ENCODE results near the gene DSC1. TPM values are rescaled to one million over a fixed set of nuclear protein-coding genes. Genes with fewer than 3 reads are reported as not detected.

The DSC1 gene
- total and polyA plus RNA-seq, 9 donors = under 0.01 to 9.4 (median 0.32) TPM; not detected in 5

DNA sequence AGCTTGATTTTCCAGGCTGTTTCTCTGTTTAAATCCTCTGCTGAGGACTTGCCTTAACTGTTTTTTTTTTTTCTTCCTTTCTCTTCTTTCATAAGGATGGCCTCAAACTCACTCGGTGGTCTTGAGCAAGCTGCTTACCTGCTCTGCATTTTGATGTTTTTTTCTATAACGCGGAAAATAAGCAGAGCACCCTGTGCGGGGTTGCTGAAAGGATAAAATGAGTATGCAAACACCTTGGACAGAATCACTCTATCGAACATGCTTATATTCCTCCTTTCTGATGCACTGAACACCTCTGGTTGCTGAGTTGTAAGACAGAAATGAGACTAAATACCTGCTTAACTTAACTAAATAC, 41.1 kb upstream of the DSC1 start:
- H3K27ac ChIP-seq (ENCODE audit: low read length) = no peak overlapping the region
- no peaks in the 10 kb centered on the region for H3K27me3 ChIP-seq (ENCODE audit: control insufficient read depth, insufficient read depth, low read length)
- WGBS (ENCODE audit: insufficient coverage) = no CpG with 5 or more reads among the region's 5 CpGs
- no peak for DNase-seq
- no peaks in the 10 kb centered on the region for H3K4me1 ChIP-seq (ENCODE audit: control insufficient read depth, insufficient read depth, low read length)
- H3K4me3 ChIP-seq (ENCODE audit: low read length) = no peak overlapping the region
- H3K9me3 ChIP-seq (replicated peaks; ENCODE audit: control insufficient read depth, low read depth, low read length) = no peaks in the 10 kb centered on the region
- no peaks in the 10 kb centered on the region for H3K36me3 ChIP-seq (ENCODE audit: control insufficient read depth, insufficient read depth, low read length)

DNA sequence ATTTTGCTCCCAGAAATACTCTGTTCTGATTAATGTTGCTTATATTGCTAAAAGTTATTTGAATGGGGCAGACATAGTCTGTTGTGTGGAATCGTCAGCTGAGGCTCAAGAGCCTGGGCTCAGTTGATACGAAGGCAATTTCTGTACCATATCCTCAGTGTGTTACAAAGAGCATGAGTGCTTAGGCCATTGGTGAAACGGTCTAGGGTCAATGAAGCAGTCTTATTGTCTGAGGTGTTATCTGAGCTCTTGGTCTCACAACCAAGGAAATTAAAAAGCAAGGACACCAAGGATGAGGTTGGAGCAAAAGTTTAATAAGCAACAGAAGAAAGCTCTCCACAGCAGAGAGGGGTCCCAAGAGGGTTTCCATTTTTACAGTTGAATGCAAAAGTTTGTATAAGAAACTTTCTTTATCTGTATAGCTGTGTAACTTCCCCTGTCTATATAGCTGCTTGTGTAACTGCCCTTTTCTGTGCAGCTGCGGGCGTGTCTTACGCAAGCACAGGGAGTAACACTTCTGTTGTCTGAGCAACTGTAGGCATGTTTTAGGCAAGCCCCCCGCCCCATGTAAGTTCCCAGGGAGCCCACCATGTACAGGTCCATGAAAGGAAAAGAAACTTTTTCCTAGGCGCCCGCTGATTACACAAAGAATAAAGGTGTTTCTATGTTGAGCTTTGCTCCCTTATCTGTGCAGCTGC, 40.6 kb upstream of the DSC1 start:
- Histone ChIP-seq H3K27ac (ENCODE audit: low read length) (no peak overlapping the region), H3K27me3 (ENCODE audit: control insufficient read depth, insufficient read depth, low read length) (no peaks in the 10 kb centered on the region), H3K4me1 (ENCODE audit: control insufficient read depth, insufficient read depth, low read length) (no peaks in the 10 kb centered on the region), H3K9me3 (replicated peaks; ENCODE audit: control insufficient read depth, low read depth, low read length) (no peaks in the 10 kb centered on the region), H3K36me3 (ENCODE audit: control insufficient read depth, insufficient read depth, low read length) (no peaks in the 10 kb centered on the region), H3K4me3 (ENCODE audit: low read length) (no peak overlapping the region)
- 69% methylated on average over 6 of the region's 9 CpGs for WGBS (ENCODE audit: insufficient coverage)
- peak; percentile 19 for DNase-seq

DNA sequence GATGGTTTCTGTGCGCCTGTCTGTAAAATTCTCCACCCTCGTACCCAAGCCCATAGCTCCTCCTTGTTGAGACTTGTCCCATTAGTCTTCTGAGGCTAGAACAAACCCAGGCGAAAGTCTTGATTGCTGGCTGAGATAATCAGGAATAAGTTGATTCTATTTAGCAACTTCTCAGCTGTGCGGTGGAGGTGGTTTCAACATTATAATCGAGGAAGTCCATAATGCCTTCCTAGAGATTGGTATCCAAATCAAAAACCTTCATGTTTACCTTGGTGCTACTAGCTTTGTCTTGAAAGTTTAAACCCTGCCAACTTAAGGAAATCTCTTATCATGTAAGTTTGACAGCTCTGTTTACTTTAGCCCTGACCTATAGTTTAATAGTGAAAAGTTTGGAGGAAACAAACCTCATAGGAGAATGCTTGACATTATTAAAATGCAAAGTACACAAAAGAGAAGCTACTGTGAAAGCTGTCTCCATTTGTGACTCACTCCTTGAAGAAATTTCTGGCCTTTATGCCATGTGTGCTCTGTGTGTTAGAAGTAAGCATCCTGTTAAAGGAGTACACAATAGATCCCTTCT, 36.6 kb upstream of the DSC1 start:
- no peak for DNase-seq
- Histone ChIP-seq H3K27ac (ENCODE audit: low read length) (no peak overlapping the region), H3K9me3 (replicated peaks; ENCODE audit: control insufficient read depth, low read depth, low read length) (no peaks in the 10 kb centered on the region), H3K27me3 (ENCODE audit: control insufficient read depth, insufficient read depth, low read length) (no peaks in the 10 kb centered on the region), H3K36me3 (ENCODE audit: control insufficient read depth, insufficient read depth, low read length) (no peaks in the 10 kb centered on the region), H3K4me1 (ENCODE audit: control insufficient read depth, insufficient read depth, low read length) (no peaks in the 10 kb centered on the region), H3K4me3 (ENCODE audit: low read length) (no peak overlapping the region)
- no CpG with 5 or more reads among the region's 5 CpGs for WGBS (ENCODE audit: insufficient coverage)

DNA sequence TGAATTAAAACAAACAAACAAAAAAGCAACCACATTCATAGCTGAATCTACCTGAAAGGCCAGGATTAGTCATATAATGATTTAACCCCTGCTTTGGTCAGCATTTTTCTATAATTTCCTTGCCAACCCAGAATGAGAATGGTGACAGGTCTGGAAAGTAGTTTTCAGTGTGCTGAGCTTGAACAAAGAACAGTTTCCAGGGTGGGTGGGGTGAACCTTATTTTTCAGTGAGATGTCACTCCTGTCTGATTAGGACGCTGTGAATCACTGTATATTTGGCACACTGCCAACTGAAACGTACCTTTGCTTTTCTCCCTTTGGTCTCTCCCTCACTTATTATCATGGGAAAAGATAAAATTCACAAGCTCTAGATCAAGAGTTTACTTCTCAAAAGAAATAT, 35.0 kb upstream of the DSC1 start:
- WGBS (ENCODE audit: insufficient coverage) = no CpG with 5 or more reads among the region's 2 CpGs
- Histone ChIP-seq H3K4me3 (ENCODE audit: low read length) (no peak overlapping the region), H3K27me3 (ENCODE audit: control insufficient read depth, insufficient read depth, low read length) (no peaks in the 10 kb centered on the region), H3K27ac (ENCODE audit: low read length) (no peak overlapping the region), H3K36me3 (ENCODE audit: control insufficient read depth, insufficient read depth, low read length) (no peaks in the 10 kb centered on the region), H3K4me1 (ENCODE audit: control insufficient read depth, insufficient read depth, low read length) (no peaks in the 10 kb centered on the region), H3K9me3 (replicated peaks; ENCODE audit: control insufficient read depth, low read depth, low read length) (no peaks in the 10 kb centered on the region)
- DNase-seq = no peak

DNA sequence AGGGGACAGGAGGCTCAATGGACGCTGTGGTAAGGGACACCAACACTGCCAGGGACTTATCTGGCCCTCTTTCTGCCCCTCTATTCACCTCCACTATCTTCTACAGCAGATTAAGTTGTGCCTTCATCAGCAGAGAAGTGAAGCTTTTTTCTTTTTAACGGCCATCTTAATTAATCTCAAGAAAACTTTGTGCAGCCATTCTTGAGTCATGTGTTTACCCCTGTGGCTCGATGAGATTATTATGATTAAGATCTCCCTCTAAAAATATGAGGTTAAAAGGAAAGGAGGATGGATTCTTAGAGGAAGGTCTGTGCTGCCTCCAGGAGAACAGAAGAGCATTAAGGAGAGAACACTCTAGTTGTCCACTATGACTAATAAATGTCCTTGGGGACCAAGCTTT, 32.4 kb upstream of the DSC1 start:
- H3K27me3 ChIP-seq (ENCODE audit: control insufficient read depth, insufficient read depth, low read length) = no peaks in the 10 kb centered on the region
- no peaks in the 10 kb centered on the region for H3K9me3 ChIP-seq (replicated peaks; ENCODE audit: control insufficient read depth, low read depth, low read length)
- no peak for DNase-seq
- H3K36me3 ChIP-seq (ENCODE audit: control insufficient read depth, insufficient read depth, low read length) = no peaks in the 10 kb centered on the region
- H3K4me1 ChIP-seq (ENCODE audit: control insufficient read depth, insufficient read depth, low read length) = no peaks in the 10 kb centered on the region
- no CpG with 5 or more reads among the region's 3 CpGs for WGBS (ENCODE audit: insufficient coverage)
- H3K27ac ChIP-seq (ENCODE audit: low read length) = no peak overlapping the region
- H3K4me3 ChIP-seq (ENCODE audit: low read length) = no peak overlapping the region

DNA sequence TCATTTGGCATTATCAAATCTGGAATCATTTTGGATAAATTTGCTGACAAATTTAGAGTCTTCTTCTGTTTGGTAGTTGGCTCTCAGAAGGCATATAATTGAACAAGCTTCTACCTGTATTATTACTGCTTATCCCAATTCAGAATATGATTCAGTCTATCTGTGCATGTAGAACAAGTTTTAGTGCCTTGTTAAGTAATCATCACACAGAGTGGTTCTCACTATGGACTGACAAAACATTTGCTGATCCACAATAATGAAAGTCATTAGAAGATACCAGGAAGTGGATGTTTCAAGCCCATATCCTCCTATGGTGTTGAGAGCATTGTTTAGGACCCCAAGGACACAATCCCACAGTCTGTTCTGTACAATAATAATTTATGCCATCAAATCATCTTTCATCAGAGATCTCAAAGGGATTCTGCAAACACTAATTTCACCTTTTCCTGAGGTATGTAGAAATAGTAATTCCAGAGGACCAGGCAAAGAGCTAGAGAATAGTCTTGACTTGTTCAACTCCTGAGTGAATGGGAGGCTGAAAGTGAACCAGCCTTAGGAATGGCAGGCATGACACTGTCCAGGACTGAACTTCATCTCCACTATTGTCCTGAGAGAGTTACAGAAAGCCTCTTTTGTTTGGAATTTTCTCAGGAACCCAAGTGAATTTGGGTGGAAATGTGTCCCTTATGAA, 29.6 kb upstream of the DSC1 start:
- no peak overlapping the region for H3K27ac ChIP-seq (ENCODE audit: low read length)
- H3K36me3 ChIP-seq (ENCODE audit: control insufficient read depth, insufficient read depth, low read length) = no peaks in the 10 kb centered on the region
- H3K9me3 ChIP-seq (replicated peaks; ENCODE audit: control insufficient read depth, low read depth, low read length) = no peaks in the 10 kb centered on the region
- H3K27me3 ChIP-seq (ENCODE audit: control insufficient read depth, insufficient read depth, low read length) = no peaks in the 10 kb centered on the region
- no peaks in the 10 kb centered on the region for H3K4me1 ChIP-seq (ENCODE audit: control insufficient read depth, insufficient read depth, low read length)
- no peak overlapping the region for H3K4me3 ChIP-seq (ENCODE audit: low read length)
- DNase-seq = no peak

DNA sequence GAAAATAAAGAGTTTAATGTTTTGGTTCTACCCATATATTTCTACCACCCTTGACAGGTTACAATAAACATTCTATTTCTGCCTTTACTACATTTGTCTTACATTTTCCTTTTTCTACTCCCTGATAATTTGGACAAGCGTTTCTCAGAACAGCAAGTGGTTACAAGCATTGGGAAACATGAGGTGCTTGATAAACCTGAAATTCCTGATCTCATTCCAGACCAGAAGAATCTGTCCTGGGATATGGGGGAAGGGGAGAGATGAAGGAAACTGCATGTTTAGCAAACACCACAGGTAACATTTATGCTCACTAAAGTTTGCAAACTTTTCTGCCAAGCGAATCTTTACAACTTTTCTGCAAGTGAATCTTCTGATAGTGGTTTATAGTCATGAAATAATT, 28.3 kb upstream of the DSC1 start:
- no peak overlapping the region for H3K4me3 ChIP-seq (ENCODE audit: low read length)
- H3K4me1 ChIP-seq (ENCODE audit: control insufficient read depth, insufficient read depth, low read length) = no peaks in the 10 kb centered on the region
- no peaks in the 10 kb centered on the region for H3K9me3 ChIP-seq (replicated peaks; ENCODE audit: control insufficient read depth, low read depth, low read length)
- DNase-seq = no peak
- no peak overlapping the region for H3K27ac ChIP-seq (ENCODE audit: low read length)
- no peaks in the 10 kb centered on the region for H3K27me3 ChIP-seq (ENCODE audit: control insufficient read depth, insufficient read depth, low read length)
- no peaks in the 10 kb centered on the region for H3K36me3 ChIP-seq (ENCODE audit: control insufficient read depth, insufficient read depth, low read length)
- no CpG with 5 or more reads among the region's 2 CpGs for WGBS (ENCODE audit: insufficient coverage)

DNA sequence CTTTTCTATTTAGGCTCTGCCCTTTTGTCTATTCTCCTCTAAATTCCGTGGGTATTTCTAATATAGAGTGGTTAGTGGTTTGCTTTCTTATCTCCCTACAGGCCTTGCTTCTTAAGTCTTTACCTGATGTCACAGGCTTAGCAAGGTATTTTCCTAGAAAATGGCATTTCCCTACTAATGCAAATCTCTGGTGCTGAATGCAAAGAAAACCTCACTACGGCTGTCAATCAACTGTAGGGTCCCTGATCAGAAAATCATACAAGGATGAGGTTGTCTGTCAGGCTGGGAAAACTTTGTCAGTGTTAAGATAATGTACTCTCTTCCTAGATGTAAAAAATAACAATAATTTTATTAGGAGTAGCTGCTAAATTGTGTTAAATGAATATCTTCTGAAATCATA, 27.1 kb upstream of the DSC1 start:
- Histone ChIP-seq H3K27ac (ENCODE audit: low read length) (no peak overlapping the region), H3K4me3 (ENCODE audit: low read length) (no peak overlapping the region), H3K9me3 (replicated peaks; ENCODE audit: control insufficient read depth, low read depth, low read length) (no peaks in the 10 kb centered on the region), H3K27me3 (ENCODE audit: control insufficient read depth, insufficient read depth, low read length) (no peaks in the 10 kb centered on the region), H3K4me1 (ENCODE audit: control insufficient read depth, insufficient read depth, low read length) (no peaks in the 10 kb centered on the region), H3K36me3 (ENCODE audit: control insufficient read depth, insufficient read depth, low read length) (no peaks in the 10 kb centered on the region)
- no peak for DNase-seq
- WGBS (ENCODE audit: insufficient coverage) = no CpG with 5 or more reads among the region's 2 CpGs

DNA sequence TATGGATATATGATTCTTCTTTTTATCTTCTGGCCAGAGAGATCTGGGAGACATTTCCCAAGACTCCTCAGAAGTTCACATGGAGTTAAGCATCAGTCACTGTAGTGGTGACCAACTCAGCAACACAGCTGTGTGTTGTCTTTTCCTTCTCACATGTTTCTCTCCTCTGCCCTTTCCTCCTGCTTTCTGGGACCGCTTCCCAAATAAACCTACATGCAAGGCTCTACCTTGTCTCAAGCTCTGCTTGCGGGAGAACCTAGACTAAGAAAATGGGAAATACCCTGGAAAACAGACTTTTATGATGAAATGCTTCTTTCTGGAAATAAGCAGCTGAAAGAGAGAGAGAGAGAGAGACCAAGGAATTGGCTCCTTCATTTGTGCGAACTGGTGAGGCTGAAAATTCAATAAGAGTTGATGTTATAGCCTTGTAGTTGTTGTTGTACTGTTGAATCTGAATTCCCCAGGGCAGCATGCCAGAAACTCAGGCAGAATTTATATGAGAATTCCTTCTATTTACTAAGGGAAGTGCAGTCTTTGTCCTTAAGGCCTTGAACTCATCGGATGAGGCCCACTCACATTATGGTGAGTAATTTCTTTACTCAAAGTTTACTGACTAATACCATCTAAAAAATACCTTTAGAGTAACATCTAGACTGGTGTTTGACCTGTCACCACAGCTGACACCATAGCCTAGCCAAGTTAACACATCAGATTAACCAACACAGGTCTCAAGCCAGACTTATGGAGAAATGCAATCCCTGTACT, 22.7 kb upstream of the DSC1 start:
- no peak for DNase-seq
- Histone ChIP-seq H3K27ac (ENCODE audit: low read length) (no peak overlapping the region), H3K4me1 (ENCODE audit: control insufficient read depth, insufficient read depth, low read length) (no peaks in the 10 kb centered on the region), H3K36me3 (ENCODE audit: control insufficient read depth, insufficient read depth, low read length) (no peaks in the 10 kb centered on the region), H3K9me3 (replicated peaks; ENCODE audit: control insufficient read depth, low read depth, low read length) (no peaks in the 10 kb centered on the region), H3K27me3 (ENCODE audit: control insufficient read depth, insufficient read depth, low read length) (no peaks in the 10 kb centered on the region), H3K4me3 (ENCODE audit: low read length) (no peak overlapping the region)
- WGBS (ENCODE audit: insufficient coverage) = 86% methylated on average over 1 of the region's 4 CpGs

DNA sequence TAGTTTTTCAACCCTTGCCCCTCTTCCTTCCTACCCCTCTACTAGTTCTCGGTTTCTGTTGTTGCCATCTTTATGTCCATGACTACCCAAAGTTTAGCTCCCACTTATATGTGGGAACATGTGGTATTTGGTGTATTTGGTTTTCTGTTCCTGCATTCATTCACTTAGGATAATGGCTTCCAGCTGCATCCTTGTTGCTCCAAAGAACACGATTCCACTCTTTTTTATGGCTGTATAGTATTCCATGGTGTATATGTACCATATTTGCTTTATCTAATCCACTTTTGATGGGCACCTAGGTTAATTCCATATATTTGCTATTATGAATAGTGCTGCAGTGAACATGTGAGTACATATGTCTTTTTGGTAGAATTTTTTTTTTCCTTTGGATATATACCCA, 20.6 kb upstream of the DSC1 start:
- no CpG with 5 or more reads among the region's 2 CpGs for WGBS (ENCODE audit: insufficient coverage)
- H3K9me3 ChIP-seq (replicated peaks; ENCODE audit: control insufficient read depth, low read depth, low read length) = no peaks in the 10 kb centered on the region
- H3K4me1 ChIP-seq (ENCODE audit: control insufficient read depth, insufficient read depth, low read length) = no peaks in the 10 kb centered on the region
- H3K27me3 ChIP-seq (ENCODE audit: control insufficient read depth, insufficient read depth, low read length) = no peaks in the 10 kb centered on the region
- no peaks in the 10 kb centered on the region for H3K36me3 ChIP-seq (ENCODE audit: control insufficient read depth, insufficient read depth, low read length)
- no peak overlapping the region for H3K4me3 ChIP-seq (ENCODE audit: low read length)
- no peak overlapping the region for H3K27ac ChIP-seq (ENCODE audit: low read length)
- DNase-seq = no peak
